Mammary microvascular endothelial cell (primary cell): Measurements from ENCODE around the gene ALDOA. TPM values are rescaled to one million over a fixed set of nuclear protein-coding genes. Genes with fewer than 3 reads are reported as not detected.

ENCODE experiments used
- total RNA-seq: library from RNA; depleted of rRNA; stranded (reverse); fragments of >200 nt; gene quantifications from 2 replicates; pipeline ENCODE4 v1.2.3, GENCODE V29; 2015

Gene ALDOA
- 1,206 and 1,287 TPM in 2 replicates for total RNA-seq

DNA sequence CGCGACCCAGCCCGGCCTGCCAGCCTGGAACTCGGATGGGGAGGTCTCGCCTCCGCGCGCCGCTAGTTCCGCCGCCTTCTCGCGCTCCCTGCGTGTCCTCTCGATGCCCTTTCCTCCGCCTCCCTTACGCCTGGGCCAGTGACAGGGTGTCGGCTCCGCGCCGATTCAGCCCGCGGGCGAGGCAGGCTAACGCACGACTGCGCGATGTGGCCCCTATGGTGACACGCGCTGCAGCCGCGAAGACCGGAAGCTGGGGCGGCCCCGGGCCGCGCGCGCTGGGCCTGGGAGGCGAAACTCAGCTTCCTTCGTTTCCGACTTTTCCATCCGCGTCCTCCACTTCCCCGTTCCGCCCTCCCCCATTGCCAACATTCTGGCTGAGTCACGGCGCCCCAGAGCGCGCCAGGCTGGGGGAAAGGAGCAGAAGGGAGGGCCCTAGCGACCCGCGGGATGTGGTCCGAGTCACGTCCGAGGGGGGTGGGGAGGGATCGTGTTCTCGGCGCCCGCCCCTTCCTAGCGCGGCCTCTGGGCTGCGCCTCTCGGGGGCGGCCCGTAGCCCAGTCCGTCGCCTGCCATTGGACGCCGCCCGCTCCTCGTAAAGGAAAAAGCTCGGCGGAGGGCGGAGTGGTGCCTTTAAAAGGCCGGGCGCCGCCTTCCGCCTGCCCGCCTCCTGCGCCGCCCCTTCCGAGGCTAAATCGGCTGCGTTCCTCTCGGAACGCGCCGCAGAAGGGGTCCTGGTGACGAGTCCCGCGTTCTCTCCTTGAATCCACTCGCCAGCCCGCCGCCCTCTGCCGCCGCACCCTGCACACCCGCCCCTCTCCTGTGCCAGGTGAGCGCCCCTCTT lies at the start of gene ALDOA:
Gene ALDOA, plus strand, starts transcription at position 659 of the 841 bp plus-strand sequence. CDS start 1,138 bp downstream, outside the sequence.

GRCh38 chr16:30022887-30023286 lies 42.7 kb upstream of the ALDOA start, which contains the start of gene C16orf92:
Gene C16orf92 (plus strand): TSS chr16:30023198. CDS start chr16:30023341, 143 bp downstream.

GRCh38 chr16:30030841-30031413 lies 34.6 kb upstream of the ALDOA start, which contains the start of gene TLCD3B:
Gene TLCD3B (minus strand): TSS chr16:30031271. CDS start chr16:30030527, 744 bp downstream.

DNA sequence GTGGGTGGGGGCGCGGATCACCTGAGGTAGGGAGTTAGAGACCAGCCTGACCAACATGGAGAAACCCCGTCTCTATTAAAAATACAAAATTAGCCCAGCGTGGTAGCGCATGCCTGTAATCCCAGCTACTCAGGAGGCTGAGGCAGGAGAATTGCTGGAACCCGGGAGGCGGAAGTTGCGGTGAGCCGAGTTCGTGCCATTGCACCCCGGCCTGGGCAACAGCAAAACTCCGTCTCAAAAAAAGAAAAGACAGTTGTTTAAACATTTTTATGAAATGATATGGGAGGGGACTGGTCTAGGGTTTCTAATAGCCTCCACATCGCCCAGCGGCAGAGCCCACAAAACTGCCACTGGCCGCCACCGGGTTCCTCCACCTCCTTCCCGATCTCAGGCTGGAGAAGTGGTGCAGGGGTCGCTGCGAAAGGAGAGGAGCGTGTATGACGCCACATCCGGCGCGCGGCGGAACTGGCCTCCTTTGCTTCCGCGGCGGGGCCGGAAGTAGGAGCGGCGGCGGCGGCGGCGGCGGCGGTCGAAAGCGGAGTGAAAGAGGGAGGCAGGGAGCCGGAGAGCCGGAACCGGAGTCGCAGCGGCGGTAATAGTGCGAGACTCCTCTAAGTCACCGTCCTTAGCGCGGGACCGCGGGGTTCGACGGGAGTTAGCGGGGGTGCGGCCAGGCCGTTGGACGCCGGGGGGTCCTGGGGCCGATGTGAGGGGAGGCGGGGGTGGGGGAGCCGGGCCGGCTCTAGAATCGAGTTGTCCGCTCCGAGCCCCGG lies 10.1 kb downstream of the ALDOA start, which contains the start of gene PPP4C:
Gene PPP4C, plus strand, starts transcription at position 492 of the 773 bp plus-strand sequence. CDS start 384 bp downstream, outside the sequence.

DNA sequence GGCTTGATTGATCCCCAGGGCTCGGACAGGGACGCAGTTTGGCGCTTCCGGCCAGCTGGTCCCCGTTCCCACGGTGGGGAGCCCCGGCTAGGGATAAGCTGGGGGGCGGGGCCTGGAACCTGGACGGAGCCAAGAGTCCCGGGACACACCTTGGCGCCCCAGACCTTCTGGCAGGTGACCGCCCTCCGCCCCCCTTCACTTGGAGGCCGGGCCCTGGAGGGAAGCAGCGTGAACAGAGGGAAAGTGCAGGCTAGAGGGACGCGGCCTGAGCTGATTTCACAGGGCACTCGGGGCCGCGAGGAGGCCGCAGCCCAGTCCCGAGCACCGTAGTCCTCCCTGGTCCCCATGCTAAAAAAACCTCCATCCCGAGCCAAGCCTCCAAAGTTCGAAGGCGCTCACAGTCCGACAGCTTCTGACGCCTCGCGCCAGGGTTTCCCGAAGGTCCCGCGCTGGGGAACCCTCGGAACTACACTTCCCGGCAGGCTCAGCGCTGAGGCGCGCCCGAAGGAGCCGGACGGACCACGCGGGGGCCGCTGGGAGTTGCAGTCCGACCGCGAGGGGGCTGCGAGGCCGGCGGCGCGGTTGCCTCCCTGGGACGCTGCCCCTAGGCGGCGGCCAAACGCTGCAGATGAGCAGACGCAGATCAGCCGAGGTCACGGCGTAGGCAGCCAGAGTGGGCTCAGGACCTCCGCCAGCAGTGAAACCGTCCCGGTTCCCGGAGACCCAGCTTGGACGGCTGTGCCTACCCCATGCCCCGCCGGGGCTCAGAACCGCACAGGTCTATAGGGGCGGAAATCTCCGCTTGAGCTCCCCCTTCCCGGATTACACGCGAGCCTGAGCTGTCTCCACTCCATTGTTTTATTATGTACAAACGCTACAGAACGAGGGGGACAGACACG lies 26.2 kb downstream of the ALDOA start, which contains the start of gene TBX6:
Gene TBX6, minus strand, starts transcription at position 451 of the 899 bp plus-strand sequence. CDS start 731 bp downstream, outside the sequence.

DNA sequence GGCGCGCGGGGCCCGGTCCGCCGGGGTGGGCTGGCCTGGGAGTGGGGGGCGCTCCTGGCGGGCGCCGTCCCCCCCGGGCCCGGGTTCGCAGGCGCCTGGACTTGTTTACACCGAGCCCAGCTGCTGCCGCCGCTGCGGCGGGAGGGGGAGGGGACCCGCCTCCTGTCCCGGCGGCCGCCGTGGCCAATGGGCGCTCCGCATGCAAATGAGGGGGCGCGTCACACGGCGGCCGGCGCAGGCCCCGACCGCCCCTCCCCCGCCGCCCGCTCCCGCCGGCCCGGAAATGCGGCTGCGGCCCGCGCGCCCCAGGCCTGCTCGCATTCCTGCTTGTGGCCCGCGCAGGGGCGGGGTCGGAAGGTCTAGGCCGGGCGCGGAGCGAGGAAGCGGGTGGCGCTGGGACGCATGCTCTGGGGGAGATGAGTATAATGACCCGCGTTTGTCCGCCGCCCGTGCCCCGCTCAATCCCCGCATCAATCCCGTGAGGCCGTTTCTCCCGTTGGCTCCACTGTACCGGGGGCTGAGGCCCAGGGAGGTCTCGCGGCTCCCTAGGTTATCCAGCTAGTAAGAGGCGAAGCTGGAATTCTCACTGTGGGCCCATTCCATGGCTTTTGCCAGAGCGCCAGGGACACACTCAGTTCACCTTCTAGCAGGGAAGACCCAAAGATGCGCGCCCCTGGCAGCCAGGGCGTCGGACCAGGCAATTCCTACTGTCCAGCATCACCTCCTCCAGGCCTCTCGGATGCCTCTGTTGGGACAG lies 30.7 kb downstream of the ALDOA start, which contains the start of gene YPEL3:
Gene YPEL3, minus strand, starts transcription at position 109 of the 757 bp plus-strand sequence. CDS start 731 bp downstream, outside the sequence.

DNA sequence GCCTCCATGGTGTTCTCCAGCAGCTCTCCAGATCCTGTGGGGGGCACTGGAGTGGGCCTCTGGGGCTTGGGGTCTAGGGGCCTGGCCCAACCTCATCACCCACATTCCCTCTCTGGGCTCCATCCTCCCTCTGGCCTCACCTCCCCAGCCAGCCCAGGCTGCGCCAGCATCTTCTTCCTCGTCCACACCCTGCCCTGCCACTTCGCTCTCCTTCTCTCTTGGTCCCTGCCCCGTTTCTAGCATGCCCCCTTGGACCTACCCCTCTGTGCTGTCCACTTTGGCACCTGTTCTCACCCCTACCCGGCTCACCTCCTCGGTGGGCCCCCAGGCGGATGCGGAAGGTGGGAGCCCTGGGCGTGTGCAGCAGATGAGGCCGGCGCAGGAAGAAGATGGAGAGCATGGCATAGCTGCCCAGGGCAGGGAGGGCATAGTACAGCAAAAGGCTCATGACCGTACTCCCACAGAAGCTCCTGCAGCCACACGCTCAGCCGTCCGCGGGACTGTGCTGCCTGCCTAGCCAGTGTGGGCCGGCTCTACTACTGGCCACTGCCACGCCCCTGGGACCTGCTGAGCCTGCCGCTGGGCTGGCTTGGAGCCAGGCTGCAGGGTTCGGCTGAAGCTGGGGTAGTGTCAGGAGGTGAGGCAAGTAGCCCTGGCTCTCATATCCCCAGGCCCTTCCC lies 47.6 kb downstream of the ALDOA start, which contains the start of gene GDPD3:
Gene GDPD3, minus strand, starts transcription at position 507 of the 680 bp plus-strand sequence. Its CDS starts 59 bp downstream, at position 448.

Other genes starting within 250 kb of the ALDOA start
- 34.6 and 37.6 TPM in 2 replicates for gene PAGR1, start 249.6 kb upstream of the ALDOA start, total RNA-seq
- gene MVP, start 245.3 kb upstream of the ALDOA start, total RNA-seq = 320 and 330 TPM in 2 replicates
- gene CDIPT, start 202.5 kb upstream of the ALDOA start, total RNA-seq = 78.5 and 87.1 TPM in 2 replicates
- gene SEZ6L2, start 166.2 kb upstream of the ALDOA start, total RNA-seq = 0.27 and 0.74 TPM in 2 replicates
- gene ASPHD1, start 165.3 kb upstream of the ALDOA start, total RNA-seq = 0.07 and 0.34 TPM in 2 replicates
- 6.9 and 10.1 TPM in 2 replicates for gene KCTD13, start 139.5 kb upstream of the ALDOA start, total RNA-seq
- 145 and 159 TPM in 2 replicates for gene TMEM219, start 103.7 kb upstream of the ALDOA start, total RNA-seq
- gene TAOK2, start 91.9 kb upstream of the ALDOA start, total RNA-seq = 72.7 and 73.7 TPM in 2 replicates
- gene HIRIP3, start 70.1 kb upstream of the ALDOA start, total RNA-seq = 12.1 and 19.0 TPM in 2 replicates
- gene INO80E, start 69.5 kb upstream of the ALDOA start, total RNA-seq = 86.9 and 128 TPM in 2 replicates
- 0.39 TPM in 1 of 2 replicates, not detected in the other for gene DOC2A, start 54.7 kb upstream of the ALDOA start, total RNA-seq
- gene C16orf92, start 42.6 kb upstream of the ALDOA start, total RNA-seq = not detected in 2 replicates
- gene TLCD3B, start 34.5 kb upstream of the ALDOA start, total RNA-seq = 0.34 TPM in 1 of 2 replicates, not detected in the other
- gene PPP4C, start 10.2 kb downstream of the ALDOA start, total RNA-seq = 120 and 147 TPM in 2 replicates
- gene TBX6, start 26.2 kb downstream of the ALDOA start, total RNA-seq = 0.10 TPM in 1 of 2 replicates, not detected in the other
- 17.7 and 21.3 TPM in 2 replicates for gene YPEL3, start 30.5 kb downstream of the ALDOA start, total RNA-seq
- gene GDPD3, start 47.8 kb downstream of the ALDOA start, total RNA-seq = 0.49 and 0.80 TPM in 2 replicates
- 127 and 147 TPM in 2 replicates for gene MAPK3, start 57.5 kb downstream of the ALDOA start, total RNA-seq
- gene CORO1A, start 117.8 kb downstream of the ALDOA start, total RNA-seq = 4.5 and 7.1 TPM in 2 replicates
- 512 and 763 TPM in 2 replicates for gene BOLA2B, start 127.9 kb downstream of the ALDOA start, total RNA-seq
- gene SLX1A, start 128.1 kb downstream of the ALDOA start, total RNA-seq = 31.9 and 47.6 TPM in 2 replicates
- 9.0 and 26.8 TPM in 2 replicates for gene SULT1A3, start 133.5 kb downstream of the ALDOA start, total RNA-seq
- 0.10 and 0.27 TPM in 2 replicates for gene NPIPB13, start 182.7 kb downstream of the ALDOA start, total RNA-seq